Keratinocyte (primary cell): Measurements from ENCODE around the gene SMAD7.

Experiments used
- CTCF ChIP-seq, 3 experiments: IDR thresholded peaks in 1 of 3; conservative IDR thresholded peaks in 1 of 3; optimal IDR thresholded peaks in 1 of 3; 2 replicates in 2 of 3; 3 replicates in 1 of 3; pipeline versions ENCODE3 to v1.5.1; 2011; ENCODE audit warnings: low read length in 3 of 3, mild to moderate bottlenecking in 3 of 3, moderate library complexity in 2 of 3, control low read depth in 1 of 3, inconsistent platforms in 1 of 3; ENCODE audit not compliant: insufficient read depth in 2 of 3; ENCODE audit errors: extremely low read depth in 1 of 3
- EZH2 ChIP-seq: IDR thresholded peaks from one replicate; pipeline ENCODE4 v1.6.1; 2012; ENCODE audit warnings: inconsistent platforms, mild to moderate bottlenecking, low read length, moderate library complexity

GRCh38 chr18:48949606-48950535 lies 894 bp downstream of the SMAD7 start:
- TF ChIP-seq CTCF (optimal IDR thresholded peaks at IDR 0.05 in 1 of 3, IDR thresholded peaks at IDR 0.05 in 1 of 3, conservative IDR thresholded peaks at IDR 0.05 in 1 of 3; ENCODE audit: extremely low read depth in 1 of 3, insufficient read depth in 2 of 3, low read length in 3 of 3) (no peak), EZH2 (no peak)
